Stimulated activated CD4-positive, alpha-beta T cell treated with anti-CD3 and anti-CD28 coated beads, TNF-alpha, amount 100 ng/mL, for 1 hour (primary cell): ENCODE measurements around the gene ZBTB7C.

ENCODE experiments used
- DNase-seq, 3 donors: peaks; one replicate each; pipeline ENCODE4 v3.0.0-alpha.2; 2020; ENCODE audit warnings: low read depth in 3 of 3, low spot score in 1 of 3

ZBTB7C gene

DNA sequence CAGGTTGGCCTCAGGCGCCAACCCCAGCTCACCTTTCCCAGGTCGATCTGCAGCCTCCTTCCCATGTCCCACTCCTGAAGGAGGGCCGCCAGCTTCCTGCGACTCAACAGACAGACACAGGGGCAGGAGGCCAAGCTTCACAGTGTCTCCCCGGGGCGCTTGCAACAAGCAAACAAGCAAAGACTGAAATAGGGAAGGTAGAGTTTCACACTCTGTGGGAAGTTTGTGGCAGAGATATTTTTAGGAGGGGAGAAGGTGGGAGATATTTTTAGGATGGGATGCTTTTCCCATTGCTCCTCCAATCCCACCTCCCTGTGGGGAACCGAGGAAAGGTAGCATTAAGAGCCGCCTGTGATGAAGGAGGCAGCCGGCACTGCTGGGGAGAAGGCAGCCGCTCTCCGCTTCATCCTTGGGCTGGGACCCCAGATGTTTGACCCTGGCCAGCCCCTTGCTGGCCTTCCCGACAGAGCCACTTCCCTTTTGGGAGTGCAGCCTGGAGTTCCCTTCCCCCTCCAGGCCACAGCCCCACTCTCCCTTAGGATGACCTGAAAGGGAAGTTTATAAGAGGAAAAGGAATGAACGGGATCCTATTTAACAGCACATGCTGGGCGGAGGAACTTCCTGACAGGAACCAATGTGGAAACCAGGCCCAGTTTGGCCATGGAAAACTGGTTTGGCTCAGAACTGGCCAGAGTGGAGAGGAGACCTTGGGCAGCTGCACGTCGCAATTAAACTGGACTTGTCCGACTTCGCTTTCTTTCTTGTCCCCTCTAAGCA lies 336.6 kb downstream of the ZBTB7C start:
- no peak for DNase-seq

DNA sequence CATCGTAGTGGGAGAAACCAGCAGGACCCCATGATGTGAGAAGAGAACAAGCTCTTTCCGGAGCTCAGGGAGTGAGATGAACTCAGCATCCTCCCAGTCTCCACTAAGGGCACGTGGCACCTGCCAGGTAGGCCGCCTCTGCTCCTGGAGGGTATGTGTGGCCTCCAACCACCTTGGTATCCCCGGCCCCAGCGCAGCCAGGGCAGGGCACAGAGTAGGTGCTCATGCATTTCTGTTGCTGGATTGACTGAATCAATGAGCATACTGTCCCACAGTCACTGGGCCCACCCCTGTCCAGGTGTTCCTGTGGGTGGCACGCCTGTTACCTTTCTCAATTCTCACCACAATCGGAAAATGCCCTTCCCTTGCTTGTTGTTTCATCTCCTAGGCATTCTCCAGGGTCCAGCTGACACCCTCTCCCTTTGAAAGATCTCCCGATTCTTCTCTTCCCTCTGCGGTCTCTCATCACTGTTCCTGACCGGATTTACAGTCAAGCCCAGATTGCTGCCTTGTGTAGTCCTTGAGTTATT lies 340.2 kb downstream of the ZBTB7C start:
- no peak for DNase-seq

DNA sequence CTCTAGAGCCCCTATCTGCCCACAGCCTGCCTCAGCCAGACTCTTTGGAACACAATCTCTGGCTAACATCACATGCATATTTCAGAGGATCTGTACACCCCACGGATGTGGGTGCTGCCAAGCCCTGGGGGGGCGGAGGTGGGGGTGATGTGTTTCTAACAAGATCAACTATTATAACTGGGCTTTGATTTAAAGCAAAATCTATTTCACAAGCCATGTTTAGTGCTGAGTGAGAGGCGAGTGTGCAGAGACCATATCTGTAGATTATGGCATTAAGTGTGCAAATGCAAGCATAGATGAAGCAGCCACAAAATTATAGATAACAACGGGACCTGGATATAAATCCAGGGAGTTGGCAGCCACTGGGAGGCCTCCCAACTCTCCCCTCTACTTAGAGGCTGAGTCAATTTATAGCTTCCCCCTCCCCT lies 342.9 kb downstream of the ZBTB7C start:
- DNase-seq, result no peak

DNA sequence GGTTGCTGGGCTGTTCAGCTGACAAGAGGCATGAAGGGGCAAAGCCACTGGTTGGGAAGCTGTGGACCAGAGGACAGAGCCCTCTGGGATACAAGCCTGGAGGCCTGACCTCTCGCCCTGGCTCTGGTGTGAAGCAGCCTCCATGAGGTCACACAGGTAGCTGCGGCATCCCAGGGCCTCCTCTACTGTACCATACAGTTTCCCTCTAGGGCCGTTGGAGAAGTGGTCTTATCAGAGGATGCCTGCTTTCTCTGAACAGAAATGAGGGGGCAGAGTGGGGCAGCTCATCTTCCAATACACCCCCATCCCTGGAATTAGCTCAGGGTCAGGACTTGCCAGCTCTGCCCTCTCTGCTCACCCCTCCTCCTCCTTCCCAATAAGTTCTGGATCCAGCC lies 343.6 kb downstream of the ZBTB7C start:
- DNase-seq, result no peak

DNA sequence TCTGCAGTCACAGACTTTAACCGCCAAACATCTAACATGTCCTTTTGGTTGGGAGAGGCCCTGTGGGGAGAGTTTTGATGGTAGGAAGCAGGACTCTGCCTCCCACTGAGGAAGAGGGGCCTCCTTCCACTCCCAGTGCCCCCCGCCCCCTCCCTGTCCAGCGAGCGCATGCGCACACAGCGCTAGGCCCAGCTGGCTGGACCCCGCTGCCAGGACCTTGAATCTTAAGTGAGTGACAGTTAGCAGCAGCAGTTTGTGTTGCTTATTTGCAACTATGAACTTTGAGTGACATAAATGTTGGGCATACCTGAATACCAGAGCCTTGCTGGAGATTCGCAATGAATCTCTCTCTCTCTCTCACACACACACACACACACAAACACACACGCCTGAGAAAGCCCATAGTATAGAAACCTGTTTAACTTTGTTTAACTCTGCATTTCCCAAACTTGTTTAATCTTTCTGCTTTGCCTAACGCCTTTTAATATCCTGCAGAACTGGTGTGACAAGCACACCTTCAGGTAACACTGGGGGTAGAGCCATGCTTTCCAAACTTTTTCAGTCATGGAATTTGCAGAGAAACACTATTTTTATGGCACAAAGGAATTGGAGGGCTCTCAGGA lies 344.1 kb downstream of the ZBTB7C start:
- no peak for DNase-seq

DNA sequence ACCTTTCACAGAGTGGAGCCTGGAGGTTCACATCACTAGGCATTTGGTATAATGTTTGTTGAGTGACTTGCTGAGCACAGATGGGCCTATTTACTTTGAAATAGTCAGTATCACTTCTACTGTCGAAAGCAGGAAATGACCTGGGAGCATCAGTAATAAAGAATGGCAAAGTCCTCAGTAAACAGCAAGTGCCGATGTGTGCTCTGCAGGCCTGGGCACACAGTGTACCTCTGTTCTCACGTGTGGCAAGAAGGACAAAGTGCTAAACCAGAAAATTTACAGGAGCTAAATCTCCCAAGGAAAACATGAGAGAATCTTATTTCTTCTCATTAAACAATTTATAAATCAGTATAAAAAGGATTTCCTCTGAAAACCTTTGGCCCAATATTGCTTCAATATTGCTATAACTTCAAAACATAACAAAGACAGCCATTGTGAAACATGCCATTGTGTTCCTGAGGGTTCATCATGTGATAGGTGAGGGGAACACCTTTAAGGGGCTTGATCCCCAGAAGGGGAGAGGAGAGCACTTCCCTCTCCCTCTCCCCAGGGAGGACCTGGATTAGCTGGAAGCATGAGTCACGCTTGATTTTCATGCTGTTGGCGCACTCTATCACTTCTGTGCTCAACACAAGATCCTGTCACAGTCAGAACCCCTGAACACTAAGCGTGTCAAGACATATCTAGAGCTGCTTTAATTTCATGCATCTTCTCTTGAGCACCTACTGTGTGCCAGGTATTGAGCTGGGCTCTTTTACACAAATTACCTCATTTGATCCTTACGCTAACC lies 347.2 kb downstream of the ZBTB7C start:
- no peak for DNase-seq

DNA sequence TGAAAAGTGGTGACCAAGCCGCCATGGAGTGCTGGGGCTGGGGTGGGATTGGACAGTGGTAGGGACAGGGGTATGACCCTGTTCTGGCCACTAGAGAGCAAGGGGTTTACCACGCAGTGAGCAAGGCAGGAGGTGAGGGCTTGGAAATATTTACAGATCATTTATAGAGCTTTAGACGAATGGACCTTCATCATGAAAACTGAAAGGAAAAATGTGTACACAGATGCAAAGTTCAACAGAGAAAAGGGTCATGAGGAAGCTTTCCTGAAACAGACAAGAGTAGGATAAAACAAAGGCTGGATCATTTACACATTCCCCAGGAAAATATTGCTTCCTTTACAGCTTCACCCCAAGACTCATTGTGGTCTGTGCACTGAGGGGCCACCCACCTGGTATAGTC lies 348.2 kb downstream of the ZBTB7C start:
- no peak for DNase-seq

DNA sequence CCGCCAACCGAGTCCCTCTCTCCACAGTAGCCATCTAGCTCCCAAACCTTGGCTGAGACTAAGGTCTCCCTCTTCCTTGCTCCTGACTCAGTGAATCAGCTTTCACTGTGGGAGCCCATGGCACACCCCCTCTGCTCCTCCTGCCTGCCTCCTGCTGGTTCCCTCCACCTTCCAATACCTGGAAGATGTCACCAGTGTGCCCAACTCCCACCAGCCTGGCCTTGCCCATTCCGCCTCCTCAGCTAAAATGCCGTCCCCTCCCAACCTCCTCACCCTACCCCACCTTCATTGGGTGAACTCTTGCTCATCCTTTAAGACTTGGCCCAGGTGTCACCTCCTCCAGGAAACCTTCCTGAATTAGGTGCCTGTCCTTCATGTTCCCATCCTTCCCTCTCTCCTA lies 348.8 kb downstream of the ZBTB7C start:
- no peak for DNase-seq

DNA sequence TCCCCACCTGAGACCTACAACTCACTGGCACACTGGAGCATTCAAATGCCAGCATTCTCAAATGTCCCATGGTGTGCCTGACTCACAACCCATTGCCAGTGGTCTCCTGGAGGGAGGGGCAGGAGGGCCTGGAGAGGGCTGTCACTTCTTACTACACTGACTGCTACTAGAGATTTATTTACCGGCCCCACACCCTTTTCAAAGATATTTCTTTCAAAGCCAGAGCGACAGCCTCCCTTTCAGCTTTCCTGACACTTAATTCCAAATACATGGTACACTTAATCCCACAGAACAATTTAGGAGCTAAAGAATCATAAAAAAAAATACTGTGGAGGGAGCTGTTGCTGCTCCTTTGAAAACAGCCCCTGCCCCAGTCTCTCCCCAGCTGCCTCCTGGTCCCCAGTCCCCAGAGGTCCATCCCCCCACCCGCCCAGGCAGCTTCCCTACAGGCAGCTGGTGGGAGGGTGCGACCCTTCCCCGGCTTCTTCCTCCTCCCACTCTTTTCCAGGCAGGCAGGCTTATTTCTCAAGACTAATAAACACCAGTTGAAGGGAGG lies 349.6 kb downstream of the ZBTB7C start:
- no peak for DNase-seq

DNA sequence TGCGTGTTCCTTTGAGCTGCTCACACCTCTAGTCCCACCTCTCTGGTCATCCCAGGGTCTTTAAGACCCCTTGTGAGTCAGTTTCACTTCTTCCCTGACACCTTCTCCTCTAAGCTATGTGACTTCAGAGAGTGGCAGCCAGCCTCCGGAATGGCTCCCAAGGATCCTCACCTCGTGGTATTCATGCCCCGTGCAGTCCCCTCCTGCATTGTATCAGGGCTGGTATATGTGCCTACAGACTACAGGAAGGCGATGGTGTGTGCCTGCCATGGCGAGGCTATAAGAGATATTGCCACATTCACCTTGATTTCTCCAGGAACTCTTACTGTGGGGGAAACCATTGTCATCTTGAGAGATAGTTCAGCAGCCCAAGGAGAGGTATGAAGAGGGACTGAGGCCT lies 350.7 kb downstream of the ZBTB7C start:
- DNase-seq, result no peak

DNA sequence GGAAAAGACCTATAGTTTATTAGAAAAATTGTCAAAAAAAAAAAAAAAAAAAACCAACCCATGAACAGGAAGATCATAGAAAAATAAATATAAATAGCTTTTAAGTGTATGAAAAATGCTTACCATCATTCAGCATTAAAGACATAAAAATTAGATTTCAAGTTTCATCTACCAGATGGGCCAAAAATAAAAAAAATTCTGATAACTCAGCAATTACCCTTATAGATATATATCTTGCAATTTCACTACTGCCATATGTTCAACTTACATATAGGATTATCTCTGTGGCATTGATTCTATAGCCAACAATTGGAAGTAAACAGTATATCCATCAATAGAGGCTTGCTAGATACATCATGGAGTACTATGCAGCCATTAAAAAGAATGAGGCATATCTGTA lies 352.2 kb downstream of the ZBTB7C start:
- DNase-seq, result no peak

DNA sequence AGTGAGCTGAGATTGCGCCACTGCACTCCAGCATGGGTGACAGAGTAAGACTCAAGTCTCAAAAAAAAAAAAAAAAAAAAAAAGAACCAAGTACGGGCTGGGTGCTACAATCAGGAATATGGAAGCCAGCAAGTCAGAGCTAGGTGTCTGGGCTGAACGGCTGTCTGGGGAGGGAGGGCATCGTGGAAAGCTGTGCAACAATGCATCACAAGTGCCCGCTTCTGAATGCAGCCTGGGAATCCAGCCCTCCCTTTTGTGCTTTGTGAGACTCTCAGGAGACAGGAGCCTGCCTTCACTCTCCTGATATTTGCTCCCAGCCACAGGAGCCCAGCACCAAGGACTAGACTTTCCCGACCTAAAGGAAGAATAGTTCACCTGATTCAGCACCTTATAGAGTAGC lies 353.8 kb downstream of the ZBTB7C start:
- DNase-seq, result no peak

DNA sequence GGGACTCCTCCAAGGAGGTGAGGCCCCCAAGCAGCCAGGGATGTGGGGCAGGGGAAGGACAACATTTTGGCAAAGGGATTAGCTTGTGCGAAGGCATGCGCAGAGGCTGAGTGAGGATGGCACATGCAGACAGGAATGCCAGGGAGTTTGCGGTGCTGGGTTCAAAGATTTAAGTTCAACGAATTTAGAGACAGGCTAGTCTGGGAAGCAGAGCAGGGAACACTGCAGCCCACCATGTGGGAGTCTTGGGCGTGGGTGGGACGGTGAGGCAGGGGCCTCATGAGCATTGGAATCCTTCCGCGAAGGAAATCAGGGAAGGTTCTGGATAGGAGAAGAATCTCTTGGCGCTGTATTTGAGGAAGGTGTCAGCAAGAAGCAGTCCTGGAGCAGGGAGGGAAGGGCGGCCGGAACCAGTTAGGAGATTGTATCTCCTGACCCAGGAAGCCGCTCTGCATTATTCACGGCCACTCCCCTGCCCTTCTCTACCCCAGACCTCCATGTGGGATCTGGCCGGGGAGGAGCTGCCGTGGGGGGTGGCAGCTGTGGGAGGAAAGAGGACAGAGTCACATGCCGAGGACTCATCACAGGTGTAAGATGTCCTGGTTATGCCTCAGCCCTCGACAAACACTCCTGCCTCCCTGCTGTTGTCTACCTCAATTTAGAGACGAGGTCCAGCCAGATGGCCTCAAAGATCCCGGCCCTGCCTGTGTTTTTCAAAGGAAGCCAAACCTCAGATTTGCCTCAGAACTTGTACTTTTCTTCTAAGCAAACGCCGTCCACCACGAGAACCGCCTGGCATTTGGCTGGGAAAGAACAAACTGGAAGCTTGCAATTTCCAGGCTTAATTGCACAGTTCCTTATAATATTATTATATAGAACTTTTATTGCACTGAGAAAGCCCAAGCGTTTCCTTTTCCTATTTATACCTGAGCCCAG lies 355.0 kb downstream of the ZBTB7C start:
- no peak for DNase-seq

DNA sequence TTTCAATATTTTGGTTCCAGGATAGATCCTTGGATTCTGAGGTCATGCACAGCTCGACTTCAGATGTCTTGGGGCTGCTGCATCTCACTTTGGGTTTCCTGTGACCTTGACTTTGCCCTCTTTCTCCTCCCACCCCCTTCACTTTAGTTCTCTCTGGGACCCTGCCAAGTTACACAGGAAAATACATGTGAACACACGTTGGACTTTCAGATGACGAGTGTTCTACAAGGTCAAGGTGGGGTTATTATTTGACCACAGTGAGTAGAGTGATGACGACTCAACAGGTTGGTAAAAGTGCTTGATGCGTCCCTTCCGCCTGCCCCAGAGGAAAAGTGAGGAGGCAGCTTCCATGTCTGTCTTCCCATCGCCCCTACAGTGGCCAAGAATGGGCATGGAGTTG lies 356.3 kb downstream of the ZBTB7C start:
- DNase-seq, result no peak

DNA sequence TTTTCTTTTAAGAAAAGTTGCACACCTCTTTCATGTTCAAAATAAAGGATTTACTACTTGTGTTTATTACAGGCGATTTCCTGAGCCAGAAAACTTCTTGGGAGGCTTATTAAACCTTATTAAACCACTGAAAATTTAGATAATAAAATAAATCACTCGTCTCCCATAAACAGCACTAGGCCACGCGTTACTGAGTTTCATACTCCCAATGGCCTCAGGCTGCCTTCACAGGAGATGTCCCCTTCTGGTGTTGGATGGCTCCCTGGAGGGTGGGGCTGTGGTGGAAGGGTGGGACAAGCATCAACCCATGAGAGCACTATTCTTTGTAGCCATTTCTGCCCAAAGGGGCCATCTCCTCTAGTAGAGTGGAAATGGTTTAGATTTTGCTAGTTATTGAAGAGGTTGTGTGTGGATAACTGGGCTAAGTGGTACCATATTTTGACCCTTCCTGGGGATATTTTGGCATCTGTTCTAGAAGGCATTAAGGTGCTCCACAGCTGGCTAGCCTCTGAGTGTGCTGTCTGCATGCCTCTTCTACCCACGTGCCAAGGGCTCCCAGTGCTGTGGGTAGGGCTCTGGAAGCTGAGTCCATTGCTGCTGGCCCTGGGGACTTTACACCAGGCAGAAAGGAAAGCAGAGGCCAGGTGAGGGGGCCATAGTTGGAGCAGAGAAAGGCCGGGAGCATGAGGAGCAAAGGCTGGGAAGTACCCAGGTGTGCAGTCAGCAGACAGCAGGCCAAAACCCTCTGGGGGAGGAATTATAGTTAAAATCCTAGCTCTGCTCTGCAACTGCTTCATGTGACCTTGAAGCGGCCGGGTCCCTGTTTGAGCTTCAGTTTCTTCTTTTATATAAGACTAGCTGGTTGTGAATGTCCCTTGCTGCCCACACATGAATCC lies 357.0 kb downstream of the ZBTB7C start:
- no peak for DNase-seq

DNA sequence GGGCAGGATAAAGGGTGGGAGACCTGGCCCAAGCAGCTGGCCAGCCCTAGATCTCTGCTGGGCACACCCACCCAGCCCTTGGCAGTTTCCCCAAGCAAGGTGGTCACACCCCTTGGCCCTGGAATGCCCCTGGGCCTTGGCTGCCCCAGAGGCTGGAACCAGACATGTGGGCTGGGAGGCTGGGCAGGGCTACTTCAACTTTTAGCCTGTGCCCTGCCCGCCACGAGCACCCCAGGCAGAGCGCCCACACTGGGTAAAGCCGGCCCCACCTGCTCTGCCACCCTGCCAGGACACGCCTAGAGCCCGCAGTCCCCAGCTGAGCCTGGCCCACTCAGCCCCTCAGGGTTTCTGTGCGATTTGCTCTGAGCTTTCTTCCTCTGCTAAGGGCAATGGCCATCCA lies 359.0 kb downstream of the ZBTB7C start:
- DNase-seq, result no peak

DNA sequence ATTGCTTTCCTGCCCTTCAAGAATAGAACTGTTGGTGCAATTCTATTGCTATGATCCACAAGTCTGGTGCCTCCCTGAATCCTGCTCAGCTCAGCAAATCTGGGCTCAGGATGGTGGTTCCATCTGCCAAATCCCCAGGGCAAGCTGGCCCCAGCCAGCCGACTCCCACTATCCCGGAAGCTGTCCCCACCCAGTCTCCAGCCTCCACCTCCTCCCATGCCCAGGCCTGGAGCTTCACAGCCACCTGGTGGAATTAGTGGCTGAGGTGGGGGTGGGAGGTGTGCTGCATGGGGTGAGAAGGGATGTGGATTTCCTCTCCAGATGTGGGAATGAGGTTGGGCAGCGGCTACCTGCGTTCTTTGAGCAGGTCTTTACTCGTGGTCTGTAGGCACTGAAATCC lies 359.4 kb downstream of the ZBTB7C start:
- no peak for DNase-seq

DNA sequence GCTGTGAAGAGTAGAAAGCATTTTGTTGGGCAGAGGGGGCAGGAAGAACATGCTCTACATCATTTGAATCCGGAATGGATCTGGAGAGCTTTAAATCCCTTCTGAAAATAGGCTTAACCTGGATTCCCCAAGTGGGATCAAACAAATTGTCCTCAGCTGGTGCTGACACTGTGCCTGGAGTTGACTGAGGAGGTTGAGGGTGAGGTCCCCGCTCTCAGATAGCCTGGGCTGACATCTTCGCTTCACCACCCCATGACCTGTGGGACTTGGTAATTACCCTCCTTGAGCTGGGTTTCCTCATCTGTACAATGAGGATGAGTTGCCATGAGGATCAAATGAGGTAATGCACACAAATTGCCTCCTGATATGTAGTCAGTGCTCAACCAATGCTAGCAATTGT lies 360.9 kb downstream of the ZBTB7C start:
- no peak for DNase-seq

DNA sequence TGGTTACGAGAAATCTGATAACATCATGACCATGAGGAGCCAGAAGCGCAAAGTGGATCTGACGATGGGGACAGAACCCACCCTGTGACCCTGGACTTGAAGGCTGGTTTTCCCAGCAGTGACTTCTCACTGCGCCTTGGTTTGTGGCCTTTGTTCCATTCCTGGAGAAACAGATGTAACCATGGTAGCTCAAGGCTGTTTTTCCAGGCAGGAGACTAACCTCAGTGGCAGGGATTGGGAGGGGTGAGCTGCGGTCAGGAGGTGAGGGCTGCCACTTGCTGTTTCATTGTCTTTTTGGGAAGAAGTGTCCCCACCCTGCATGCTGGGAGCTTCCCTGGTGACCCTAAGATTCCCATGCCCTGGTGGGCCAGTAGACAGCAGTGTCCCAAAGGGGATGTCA lies 362.3 kb downstream of the ZBTB7C start:
- DNase-seq, result no peak

DNA sequence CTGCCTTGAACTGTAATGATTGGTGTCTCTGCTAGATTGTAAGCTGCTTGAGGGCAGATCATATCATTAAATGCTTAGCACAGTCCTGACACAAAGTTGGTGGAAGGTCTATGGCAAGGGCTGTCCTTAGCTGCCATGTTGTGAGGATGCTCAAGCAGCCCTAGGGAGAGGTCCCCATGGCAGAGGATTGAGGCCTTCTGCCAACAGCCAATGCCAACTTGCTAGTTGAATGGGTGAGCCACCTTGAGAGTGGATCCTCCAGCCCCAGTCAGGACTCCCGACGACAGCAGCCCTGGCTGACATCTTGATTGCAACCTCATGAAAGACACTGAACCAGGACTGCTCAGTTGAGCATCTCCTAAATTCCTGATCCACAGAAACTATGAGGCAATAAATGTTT lies 363.4 kb downstream of the ZBTB7C start:
- DNase-seq, result no peak
